Neural cell (in vitro differentiated cells): ENCODE results near the gene PPP1R36. TPM values are rescaled to one million over a fixed set of nuclear protein-coding genes. Genes with fewer than 3 reads are reported as not detected.
"Not testable (repeated sequence)": the region's sequence is repeated elsewhere in the genome, so short reads cannot be mapped to it uniquely, and the experiment has no call there.

Source experiments
- H2AFZ ChIP-seq: fragments of 200-600, 300-800 bp; sonication (generic), shearing (Covaris generic); 2 replicates; pipeline ENCODE4 v1.6.0; 2014; ENCODE audit warnings: low read depth, mild to moderate bottlenecking, antibody characterized with exemption, low read length, moderate library complexity
- H3F3A ChIP-seq: fragments of 200-600 bp; shearing (Covaris generic); 2 replicates; pipeline ENCODE4 v1.6.1; 2016; ENCODE audit warnings: mild to moderate bottlenecking, moderate library complexity, mixed read lengths, antibody characterized with exemption, low read length; ENCODE audit not compliant: insufficient read depth, poor library complexity, severe bottlenecking
- H3K27ac ChIP-seq: fragments of 200-600, 300-800 bp; sonication (generic), shearing (Covaris generic); 2 replicates; pipeline ENCODE4 v1.5.1; 2014; ENCODE audit warnings: mild to moderate bottlenecking, low read length, moderate library complexity
- H3K27me3 ChIP-seq: fragments of 300-800, 200-600 bp; sonication (generic), shearing (Covaris generic); 2 replicates; pipeline ENCODE4 v1.6.0; 2014; ENCODE audit warnings: mild to moderate bottlenecking, low read depth, low read length, moderate library complexity; ENCODE audit not compliant: insufficient read depth
- H3K36me3 ChIP-seq: fragments of 300-800, 200-600 bp; sonication (generic), shearing (Covaris generic); 2 replicates; pipeline ENCODE4 v1.5.1; 2014; ENCODE audit warnings: mild to moderate bottlenecking, antibody characterized with exemption, low read length, moderate library complexity; ENCODE audit not compliant: insufficient read depth
- H3K4me2 ChIP-seq: fragments of 300-800, 200-600 bp; sonication (generic), shearing (Covaris generic); 2 replicates; pipeline ENCODE4 v1.6.0; 2014; ENCODE audit warnings: mild to moderate bottlenecking, low read length
- H3K4me3 ChIP-seq: fragments of 300-800, 200-600 bp; sonication (generic), shearing (Covaris generic); 2 replicates; pipeline ENCODE4 v1.5.1; 2014; ENCODE audit warnings: mild to moderate bottlenecking, low read length, moderate library complexity
- H3K79me2 ChIP-seq: fragments of 200-600 bp; shearing (Covaris generic); replicated peaks from 2 replicates; pipeline ENCODE4 v1.6.0; 2014; ENCODE audit warnings: mild to moderate bottlenecking, low read length, moderate library complexity; ENCODE audit not compliant: insufficient read depth
- H3K9ac ChIP-seq: fragments of 300-800, 200-600 bp; sonication (generic), shearing (Covaris generic); 2 replicates; pipeline ENCODE4 v1.6.1; 2016; ENCODE audit warnings: mild to moderate bottlenecking, low read length, mixed read lengths
- H3K9me2 ChIP-seq: fragments of 200-600 bp; shearing (Covaris generic); 2 replicates; pipeline ENCODE4 v1.6.1; 2016; ENCODE audit warnings: mild to moderate bottlenecking, low read length, mixed read lengths; ENCODE audit not compliant: insufficient read depth
- H3K9me3 ChIP-seq: fragments of 200-600, 300-800 bp; sonication (generic), shearing (Covaris generic); 2 replicates; pipeline ENCODE4 v1.6.1; 2016; ENCODE audit warnings: mild to moderate bottlenecking, mixed run types, low read length, moderate library complexity, mixed read lengths
- H4K20me1 ChIP-seq: fragments of 200-600 bp; shearing (Covaris generic); 2 replicates; pipeline ENCODE4 v1.6.1; 2016; ENCODE audit warnings: mild to moderate bottlenecking, mixed run types; ENCODE audit not compliant: insufficient read depth
- CTCF ChIP-seq: fragments of 450-650 bp; IDR thresholded peaks from 2 replicates; pipeline ENCODE4 v1.5.1; 2014; ENCODE audit warnings: antibody characterized with exemption, mild to moderate bottlenecking, moderate library complexity; ENCODE audit not compliant: poor library complexity, severe bottlenecking
- EP300 ChIP-seq: fragments of 450-650 bp; conservative IDR thresholded peaks from 2 replicates; pipeline ENCODE4 v1.6.1; 2014; ENCODE audit warnings: antibody characterized with exemption, mild to moderate bottlenecking, moderate library complexity; ENCODE audit not compliant: poor library complexity, severe bottlenecking
- EZH2 ChIP-seq: fragments of 200-600, 300-800 bp; shearing (Covaris generic), sonication (generic); IDR thresholded peaks from 2 replicates; pipeline ENCODE4 v1.6.1; 2014; ENCODE audit warnings: antibody characterized with exemption, low read length, borderline replicate concordance, mild to moderate bottlenecking; ENCODE audit not compliant: insufficient read depth, poor library complexity, severe bottlenecking
- MXI1 ChIP-seq: fragments of 450-650 bp; conservative IDR thresholded peaks from 2 replicates; pipeline ENCODE4 v1.6.1; 2014; ENCODE audit warnings: antibody characterized with exemption, mild to moderate bottlenecking; ENCODE audit not compliant: poor library complexity, severe bottlenecking
- POLR2AphosphoS5 ChIP-seq: IDR thresholded peaks from 2 replicates; pipeline ENCODE4 v1.6.1; 2012
- RAD21 ChIP-seq: fragments of 450-650 bp; conservative IDR thresholded peaks from 2 replicates; pipeline ENCODE4 v1.6.1; 2014; ENCODE audit warnings: antibody characterized with exemption, mild to moderate bottlenecking, moderate library complexity
- REST ChIP-seq: IDR thresholded peaks from 2 replicates; pipeline ENCODE4 v1.6.1; 2012; ENCODE audit warnings: borderline replicate concordance
- SMC3 ChIP-seq: fragments of 450-650 bp; conservative IDR thresholded peaks from 2 replicates; pipeline ENCODE4 v1.6.1; 2014; ENCODE audit warnings: antibody characterized with exemption, mild to moderate bottlenecking, moderate library complexity; ENCODE audit not compliant: poor library complexity
- TAF1 ChIP-seq: IDR thresholded peaks from 2 replicates; pipeline ENCODE4 v1.6.1; 2012; ENCODE audit warnings: low read depth
- polyA plus RNA-seq: library from polyadenylated mRNA; depleted of rRNA; stranded (reverse); fragments of >200 nt; gene quantifications from 2 replicates; pipeline ENCODE4 v1.2.3, GENCODE V29; 2014

The PPP1R36 gene
- polyA plus RNA-seq, 1 donor from 2014 or later, result not detected

- Histone ChIP-seq H3K9me2 (no peaks in the 10 kb centered on the region), H3K79me2 (no peaks in the 10 kb centered on the region), H3F3A (no peaks in the 10 kb centered on the region), H3K27ac (no peak overlapping the region), H4K20me1 (no peaks in the 10 kb centered on the region), H3K27me3 (peaks cover 23% of the 10 kb centered on the region), H3K4me3 (no peak overlapping the region), H2AFZ (no peak overlapping the region), H3K4me2 (no peak overlapping the region), H3K9me3 (no peaks in the 10 kb centered on the region), H3K9ac (no peak overlapping the region), H3K36me3 (no peaks in the 10 kb centered on the region)
- TF ChIP-seq SMC3 (no peak), EP300 (no peak), MXI1 (no peak), REST (no peak), CTCF (no peak), RAD21 (no peak), TAF1 (no peak), POLR2AphosphoS5 (no peak), EZH2 (no peak)
These were observed 4.8 kb downstream of the PPP1R36 start for GRCh38 chr14:64554556-64554955.

GRCh38 chr14:64556526-64556925, 6.8 kb downstream of the PPP1R36 start:
- H3K9ac ChIP-seq, result no peak overlapping the region
- no peaks in the 10 kb centered on the region for H3K9me3 ChIP-seq
- no peak overlapping the region for H3K4me3 ChIP-seq
- no peak overlapping the region for H3K27ac ChIP-seq
- peaks cover 4% of the 10 kb centered on the region for H3K27me3 ChIP-seq
- no peak overlapping the region for H3K4me2 ChIP-seq
- H4K20me1 ChIP-seq, result no peaks in the 10 kb centered on the region
- H3K36me3 ChIP-seq, result no peaks in the 10 kb centered on the region
- no peaks in the 10 kb centered on the region for H3F3A ChIP-seq
- TF ChIP-seq EP300 (no peak), RAD21 (no peak), MXI1 (no peak), POLR2AphosphoS5 (no peak), REST (no peak), SMC3 (no peak), EZH2 (no peak), CTCF (no peak), TAF1 (no peak)
- H2AFZ ChIP-seq, result no peak overlapping the region
- H3K79me2 ChIP-seq, result no peaks in the 10 kb centered on the region
- no peaks in the 10 kb centered on the region for H3K9me2 ChIP-seq

GRCh38 chr14:64558216-64558615, 8.5 kb downstream of the PPP1R36 start:
- H2AFZ ChIP-seq, H3K9ac ChIP-seq, H3K27ac ChIP-seq, H3K36me3 ChIP-seq, H3K27me3 ChIP-seq, H3F3A ChIP-seq, H4K20me1 ChIP-seq, H3K4me3 ChIP-seq, H3K4me2 ChIP-seq, H3K9me2 ChIP-seq, H3K79me2 ChIP-seq, H3K9me3 ChIP-seq: not testable (repeated sequence)
